HUDEP-2 (cell line): Measurements from ENCODE around the gene PLCB1.
"Not testable (repeated sequence)": the region's sequence is repeated elsewhere in the genome, so short reads cannot be mapped to it uniquely, and the experiment has no call there.

Source experiments
- DNase-seq, 76 experiments: peaks; one replicate each; lab custom pipeline; 2025; ENCODE audit not compliant: unreplicated experiment in 76 of 76; lab: John Stamatoyannopoulos, UW

The PLCB1 gene

DNA sequence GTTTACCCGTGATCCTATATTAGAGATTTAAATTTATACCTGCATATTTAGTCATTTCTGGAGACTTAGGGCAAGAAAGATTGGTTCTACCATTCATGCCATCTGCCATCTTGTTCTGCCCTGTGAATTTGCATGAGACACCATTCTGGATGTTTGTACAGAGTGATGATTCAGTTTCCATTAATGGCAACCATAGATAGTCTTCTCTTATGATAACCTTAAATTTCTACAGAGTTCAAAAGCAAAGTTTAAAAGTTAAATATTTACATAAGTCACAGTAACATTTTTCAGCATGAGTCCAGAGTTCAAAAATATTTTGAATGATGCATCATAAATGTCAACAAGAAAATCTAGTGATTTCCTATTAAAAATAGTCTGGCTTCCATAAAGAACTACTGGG lies 23.2 kb downstream of the PLCB1 start:
- no peak for DNase-seq

DNA sequence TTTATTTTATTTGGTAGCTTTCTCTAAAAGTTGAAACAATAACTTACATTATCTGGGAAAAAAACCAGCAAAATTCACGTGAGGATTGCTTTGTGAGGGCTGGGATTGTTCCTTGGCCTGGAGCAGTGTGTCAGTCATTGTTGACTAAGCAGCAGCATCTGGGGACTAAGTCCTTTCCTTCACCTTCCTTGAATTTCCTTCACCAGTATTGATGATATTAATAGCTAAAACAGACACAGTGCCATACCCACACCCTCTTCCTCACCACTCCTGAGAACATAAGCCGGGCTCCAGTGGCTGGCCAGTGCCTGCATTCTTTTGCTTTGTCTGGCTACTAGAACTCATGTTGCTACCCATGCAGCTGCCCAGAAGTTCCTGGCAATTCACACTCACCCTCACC lies 23.7 kb downstream of the PLCB1 start:
- DNase-seq: no peak

DNA sequence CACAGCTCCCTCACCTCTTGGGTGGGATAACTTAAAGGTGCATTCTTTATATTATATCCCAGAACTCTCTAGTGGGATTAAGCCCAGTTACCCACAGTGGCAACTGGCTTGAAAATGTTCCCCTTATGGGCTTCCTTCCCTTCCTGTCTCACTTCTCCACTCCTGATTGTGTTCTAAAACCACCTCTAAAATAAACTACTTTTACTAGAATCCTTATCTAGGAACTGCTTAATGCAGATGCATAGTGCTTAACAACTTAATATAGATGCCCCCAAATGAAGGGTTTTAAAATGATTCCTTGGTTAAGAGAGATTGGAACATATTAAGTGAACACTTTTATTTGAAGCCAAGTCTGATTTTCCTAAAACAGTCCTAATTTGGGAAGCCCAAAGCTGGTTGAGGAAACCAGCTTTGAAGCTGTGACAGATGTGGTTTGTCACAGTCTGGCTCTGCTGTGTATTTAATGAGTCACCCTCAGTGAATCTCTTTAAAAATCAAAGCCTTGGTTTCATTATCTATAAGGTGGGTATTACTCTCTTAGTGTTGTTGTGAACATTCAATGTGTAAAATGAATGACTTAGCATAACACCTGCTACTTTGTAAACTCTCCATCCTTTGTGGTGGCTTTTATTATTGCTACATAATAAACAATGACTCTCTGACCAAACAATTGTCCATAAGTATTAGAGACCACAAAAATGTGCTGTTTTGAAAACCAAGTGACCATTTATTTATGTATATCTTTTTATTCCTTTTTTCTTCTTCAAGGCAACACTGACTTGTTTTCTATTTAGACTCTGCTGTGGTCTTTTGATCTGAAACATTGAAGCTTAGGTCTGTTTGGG lies 24.4 kb downstream of the PLCB1 start:
- DNase-seq: no peak

DNA sequence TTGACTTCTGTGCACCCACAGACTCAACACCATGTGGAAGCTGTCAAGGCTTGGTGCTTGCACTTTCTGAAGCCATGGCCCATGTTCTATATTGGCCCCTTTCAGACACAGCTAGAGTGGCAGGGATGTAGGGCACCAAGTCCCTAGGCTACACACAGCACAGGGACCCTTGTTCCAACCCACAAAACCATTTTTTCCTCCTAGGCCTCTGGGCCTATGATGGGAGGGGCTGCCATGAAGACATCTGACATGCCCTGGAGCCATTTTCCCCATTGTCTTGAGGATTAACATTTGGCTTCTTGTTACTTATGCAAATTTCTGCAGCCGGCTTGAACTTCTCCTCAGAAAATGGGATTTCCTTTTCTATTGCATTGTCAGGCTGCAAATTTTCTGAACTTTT lies 27.2 kb downstream of the PLCB1 start:
- DNase-seq: not testable (repeated sequence)

DNA sequence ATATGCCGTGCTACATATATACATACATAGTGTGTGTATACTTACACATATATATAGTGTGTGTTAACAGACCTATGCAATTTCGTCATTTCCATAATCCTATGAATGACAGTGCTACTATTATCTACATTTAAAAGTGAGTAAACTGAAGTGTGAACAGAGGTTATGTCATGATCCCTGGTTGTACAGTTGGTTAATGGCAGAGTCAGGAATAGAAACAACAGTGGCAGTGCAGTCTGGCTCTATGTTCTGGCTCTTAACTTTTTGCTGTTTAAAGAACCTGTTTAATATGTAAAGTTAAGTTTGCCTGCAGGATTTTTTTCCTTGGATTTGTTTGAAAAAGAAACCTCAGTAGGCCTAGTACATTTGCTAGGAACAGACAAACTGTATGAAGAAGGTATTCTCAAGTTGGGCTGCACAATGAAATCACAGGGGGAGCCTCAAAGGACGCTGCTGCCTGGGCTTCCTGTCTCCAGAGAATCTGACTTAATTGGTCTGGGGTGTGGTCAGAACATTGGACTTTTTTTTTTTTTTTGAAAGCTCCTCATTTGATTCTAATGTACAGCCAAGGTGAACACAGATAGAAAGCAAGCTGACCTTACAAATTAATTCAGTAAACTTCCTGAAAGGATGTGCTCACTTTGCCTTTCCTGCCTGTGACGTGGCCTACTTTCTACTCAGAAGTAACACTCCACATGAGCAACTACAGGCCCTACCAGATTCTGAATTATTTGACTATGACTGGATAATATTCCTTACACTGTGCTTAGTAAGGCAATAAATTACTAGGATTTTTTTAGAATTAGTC lies 29.4 kb downstream of the PLCB1 start:
- DNase-seq: no peak

DNA sequence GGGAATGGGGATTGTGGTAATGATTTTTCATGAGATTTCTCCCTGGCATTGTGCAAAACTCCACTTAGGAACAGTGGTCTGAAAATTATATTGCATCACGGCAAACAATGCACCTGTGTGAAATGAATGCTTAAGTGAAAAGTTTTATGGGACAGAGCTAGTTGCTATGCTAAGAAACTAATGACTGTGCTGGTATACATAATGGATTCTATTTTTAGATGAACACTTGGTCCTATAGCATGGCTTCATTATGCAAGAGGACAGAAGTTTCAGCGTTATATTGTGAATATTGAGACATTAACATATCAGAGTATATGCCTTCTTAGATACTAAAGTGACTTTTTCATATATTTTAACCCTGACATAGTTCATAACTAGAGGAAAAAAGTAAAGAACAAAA lies 30.5 kb downstream of the PLCB1 start:
- no peak for DNase-seq

DNA sequence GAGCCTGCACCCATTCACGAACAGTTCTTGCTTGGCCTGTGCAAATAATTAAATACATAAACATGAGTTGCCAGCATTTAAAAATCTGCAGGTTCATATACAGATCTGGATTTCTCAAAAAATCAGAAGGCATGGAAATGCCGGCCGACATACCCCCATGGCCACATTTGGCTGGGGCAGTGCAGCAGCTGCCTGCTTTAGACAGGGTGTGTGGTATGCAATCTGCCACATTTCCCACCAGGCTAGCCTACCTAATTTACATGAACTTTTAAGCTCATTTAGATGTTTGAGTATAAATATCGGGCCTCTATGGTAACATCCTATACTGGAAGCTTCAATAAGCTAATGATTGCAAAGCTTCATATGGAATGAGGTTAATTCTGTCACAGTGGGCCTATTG lies 31.5 kb downstream of the PLCB1 start:
- no peak for DNase-seq

DNA sequence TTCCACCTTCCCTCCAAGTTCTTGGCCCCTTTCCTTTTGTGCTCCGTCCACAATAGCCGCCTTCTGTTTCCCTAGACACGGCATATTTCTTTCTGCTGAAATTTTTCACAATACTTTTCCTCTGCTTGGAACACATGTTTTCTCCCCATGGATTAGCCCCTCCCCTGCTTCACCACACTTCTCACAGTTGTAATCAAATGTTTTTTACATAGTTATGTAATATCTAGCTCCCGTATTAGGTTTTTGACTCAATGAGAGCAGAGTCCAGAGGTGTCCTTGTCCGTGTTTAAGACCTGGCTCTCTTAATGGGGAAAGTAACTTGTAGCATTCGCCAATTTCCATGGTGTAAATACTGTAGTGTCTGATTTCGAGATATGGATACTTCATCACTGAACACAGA lies 34.7 kb downstream of the PLCB1 start:
- no peak for DNase-seq

DNA sequence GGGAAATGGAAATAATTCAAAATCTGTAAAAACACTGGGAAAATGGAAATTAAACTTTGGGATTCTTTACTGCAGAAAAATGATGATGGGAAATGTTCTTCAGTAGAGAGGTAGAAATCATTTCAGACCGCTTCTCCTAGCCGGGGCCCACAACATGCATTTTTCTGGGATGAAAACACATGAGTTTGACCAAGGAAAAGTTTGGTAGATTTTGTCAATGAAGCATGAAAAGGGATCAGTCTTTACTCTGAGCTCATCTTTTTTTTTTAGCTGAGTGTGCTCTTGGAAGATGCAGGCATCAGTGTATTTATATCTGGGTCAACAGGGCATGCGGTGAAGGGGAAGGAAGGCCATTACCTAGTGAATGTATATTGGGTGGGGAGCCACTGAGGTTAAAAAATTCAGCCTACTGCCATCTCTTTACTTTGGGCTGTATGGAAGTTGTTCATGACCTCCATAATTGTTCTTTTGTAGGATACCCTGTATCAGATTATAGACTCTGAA lies 36.8 kb downstream of the PLCB1 start:
- no peak for DNase-seq

DNA sequence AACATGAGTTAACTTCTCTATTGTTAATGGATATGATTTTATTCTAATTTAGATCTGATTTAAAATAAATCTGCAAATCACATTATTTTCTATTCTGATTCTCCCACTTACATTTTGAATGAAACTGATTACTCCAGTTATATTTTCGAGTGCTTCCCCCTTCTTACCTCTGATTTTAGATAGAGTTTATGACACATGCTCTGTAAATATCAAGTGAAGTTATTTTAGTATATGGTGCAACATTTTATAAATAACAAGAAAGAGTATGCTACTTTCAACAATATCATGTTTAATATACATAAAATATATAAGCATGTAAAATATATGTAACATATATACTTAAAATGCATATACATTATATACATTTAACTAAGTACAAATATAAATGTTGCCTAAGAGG lies 38.9 kb downstream of the PLCB1 start:
- no peak for DNase-seq

DNA sequence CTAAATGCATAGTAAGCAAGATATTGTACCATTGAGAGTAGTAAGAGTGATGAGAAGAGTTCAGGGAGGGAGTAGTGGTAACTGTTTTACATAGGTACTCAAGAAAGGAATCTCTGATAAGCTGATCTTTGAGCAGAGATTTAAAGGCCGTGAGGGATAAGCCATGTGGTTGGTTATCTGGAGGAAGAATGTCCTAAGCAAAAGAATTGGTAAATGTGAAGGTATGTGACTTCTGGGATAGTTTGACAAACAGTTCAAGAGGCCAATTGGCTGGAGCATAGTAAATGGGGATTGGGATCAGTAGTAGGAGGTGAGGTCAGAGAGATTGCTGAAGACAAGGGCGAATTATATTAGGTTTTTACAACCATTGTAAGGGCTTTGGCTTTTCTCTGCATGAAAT lies 40.1 kb downstream of the PLCB1 start:
- DNase-seq: no peak

DNA sequence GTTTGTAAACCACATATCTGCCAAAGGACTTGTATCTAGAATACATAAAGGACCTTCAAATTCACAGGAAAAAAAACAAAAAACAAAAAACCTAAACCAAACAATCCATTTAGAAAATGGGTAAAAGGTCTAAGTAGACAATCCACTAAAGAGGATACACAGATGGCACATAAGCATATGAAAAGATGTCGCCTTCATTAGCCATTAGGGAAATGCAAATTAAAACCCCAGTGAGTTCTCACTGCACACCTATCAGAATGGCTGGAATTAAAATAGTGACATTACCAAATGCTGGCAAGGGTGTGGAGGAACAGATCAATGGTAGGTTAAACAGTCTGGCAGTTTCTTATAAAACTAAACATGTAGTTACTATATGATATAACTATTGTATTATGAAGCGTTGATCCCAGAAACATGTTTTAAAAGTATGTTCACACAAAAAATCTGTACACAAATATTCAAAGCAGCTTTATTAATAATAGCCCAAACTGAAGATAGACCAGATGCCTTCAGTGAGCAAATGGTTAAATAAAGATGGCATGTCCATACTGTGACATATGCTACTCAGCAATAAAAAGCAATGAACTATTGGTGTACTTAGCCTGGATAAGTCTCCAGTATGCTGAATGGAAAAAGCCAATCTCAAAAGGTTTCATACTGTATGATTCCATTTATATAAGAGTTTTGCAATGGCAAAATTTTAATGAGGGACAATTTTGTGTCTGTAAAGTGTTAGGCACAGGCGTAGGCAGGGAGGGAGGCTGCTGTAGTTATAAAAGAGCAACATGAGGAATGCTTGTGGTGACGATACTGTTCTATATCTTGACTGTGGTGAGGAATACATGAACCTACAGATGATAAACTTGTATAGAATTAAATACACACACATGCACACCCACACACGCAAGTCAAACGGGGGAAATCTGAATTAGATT lies 43.9 kb downstream of the PLCB1 start:
- no peak for DNase-seq

DNA sequence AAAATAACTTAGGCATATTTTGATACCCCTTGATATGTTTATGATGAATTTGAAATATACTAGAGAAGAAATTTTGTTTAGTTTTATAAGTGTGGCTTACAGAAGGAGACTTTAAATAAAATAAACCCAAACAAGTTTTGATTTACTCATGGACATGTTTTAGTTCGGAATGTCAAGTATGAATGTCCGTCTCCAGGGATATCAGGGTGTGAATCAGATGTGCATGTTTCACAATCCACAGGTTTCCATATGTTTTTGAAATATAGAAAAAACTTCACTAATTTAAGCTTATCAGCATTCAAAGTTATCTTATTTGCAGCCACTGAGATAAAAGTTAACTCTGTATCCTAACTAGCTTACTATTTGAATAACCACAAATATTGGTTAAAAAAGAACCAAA lies 51.5 kb downstream of the PLCB1 start:
- no peak for DNase-seq

DNA sequence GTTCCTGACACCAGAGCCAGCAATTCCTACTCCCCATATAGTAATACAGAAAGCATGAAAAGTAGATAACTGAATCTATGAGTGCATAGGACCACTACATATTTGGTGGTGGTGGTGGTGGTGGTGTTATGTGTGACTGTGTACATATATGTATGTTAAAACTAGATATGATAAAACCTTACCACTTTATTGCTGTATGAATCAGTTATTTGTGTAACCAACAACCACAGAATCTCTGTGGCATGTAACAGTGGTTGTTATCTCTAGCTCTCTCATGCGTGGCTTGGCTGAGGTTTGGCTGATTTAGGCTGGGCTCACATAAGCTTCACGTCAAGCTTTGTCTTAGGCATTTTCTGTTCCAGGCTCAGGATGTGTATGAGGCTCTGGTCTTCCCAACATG lies 55.7 kb downstream of the PLCB1 start:
- no peak for DNase-seq

DNA sequence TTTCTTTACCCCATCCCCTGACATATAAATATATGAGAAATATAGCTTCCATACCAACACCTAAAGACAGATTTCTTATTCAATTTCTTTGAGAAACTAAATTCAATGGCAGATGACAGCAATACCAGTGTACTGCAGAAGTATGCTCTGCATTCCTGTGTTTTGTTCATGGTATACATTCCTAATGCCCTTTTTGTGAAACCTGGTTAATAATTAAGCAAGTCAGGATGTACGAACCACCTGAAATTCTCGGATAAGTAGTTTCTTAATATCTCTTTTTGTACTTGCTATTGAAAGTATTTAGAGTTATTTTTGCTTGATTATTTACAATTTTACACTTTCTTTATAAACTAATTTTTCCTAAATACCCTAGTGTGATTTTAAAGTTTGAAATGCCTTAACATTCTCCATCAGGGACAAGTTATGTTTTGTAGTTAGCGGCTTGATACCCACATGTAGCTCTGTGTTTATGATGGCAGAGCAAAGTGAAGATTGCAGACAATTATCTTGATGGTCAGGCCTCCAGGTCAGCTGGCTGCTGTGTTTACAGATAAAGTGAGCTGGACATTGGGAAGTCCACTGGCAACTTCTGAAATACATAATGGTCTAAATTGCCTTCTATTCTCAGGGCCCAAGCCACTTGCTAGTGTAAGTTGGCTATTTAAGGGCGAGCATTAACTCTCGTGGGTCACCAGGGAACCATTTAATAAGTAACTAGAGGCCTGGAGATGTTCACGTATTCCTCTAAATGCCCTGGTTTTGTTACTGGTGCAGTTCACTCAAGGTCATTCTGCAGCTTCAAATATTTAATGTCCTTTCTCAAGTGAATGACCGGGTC lies 58.2 kb downstream of the PLCB1 start:
- no peak for DNase-seq

DNA sequence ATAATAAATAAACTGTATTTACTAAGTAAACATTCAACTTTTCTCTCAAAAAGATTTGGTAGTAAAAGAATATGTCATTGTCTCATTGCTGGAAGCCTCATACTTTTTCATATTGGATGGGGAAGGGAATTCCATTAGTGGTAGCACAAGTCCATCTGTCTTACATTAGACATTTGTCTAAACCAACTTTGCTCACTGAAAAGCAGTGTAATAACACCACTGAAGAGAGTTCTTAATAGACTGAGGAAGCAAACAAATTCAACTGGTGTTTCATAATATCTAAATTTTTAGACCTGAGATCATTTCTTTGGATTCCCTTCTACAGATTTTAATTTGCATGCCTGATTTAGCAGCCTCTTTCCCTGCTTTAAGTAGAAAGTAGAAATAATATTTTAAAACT lies 62.7 kb downstream of the PLCB1 start:
- DNase-seq: no peak

DNA sequence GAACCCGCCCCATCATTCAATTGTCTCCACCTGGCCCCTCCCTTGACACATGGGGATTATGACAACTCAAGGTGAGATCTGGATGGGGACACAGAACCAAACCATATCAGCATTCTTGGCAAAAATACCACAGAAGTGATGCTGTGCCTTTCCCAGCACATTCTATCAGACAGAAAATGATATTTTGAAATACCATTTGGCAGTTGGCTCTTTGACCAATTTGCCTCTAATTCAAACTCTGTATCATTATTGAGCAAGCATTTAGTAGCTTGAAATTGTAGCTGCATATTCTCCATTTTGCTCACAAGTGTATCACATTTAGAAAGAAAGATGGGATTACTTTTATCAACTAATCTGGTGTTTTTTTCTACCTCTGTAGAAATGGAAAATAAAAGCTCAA lies 64.0 kb downstream of the PLCB1 start:
- no peak for DNase-seq

DNA sequence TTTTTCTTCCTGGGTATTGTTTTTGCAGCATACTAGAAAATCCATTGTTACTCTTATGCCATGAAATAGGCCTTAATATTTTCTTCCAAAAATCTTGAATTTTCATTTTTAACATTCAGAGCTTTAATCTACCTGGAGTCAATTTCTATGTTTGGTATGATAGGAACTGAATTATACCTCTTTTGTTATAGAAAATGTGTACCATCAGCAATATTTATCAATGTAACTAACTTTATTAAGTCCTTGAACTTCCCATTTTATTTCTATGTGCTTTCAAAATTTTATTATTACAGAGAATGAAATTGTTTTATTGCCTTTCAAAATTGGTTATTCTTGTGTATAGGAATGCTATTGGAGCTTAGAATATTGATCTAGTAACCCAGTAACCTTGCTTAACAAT lies 68.2 kb downstream of the PLCB1 start:
- no peak for DNase-seq

DNA sequence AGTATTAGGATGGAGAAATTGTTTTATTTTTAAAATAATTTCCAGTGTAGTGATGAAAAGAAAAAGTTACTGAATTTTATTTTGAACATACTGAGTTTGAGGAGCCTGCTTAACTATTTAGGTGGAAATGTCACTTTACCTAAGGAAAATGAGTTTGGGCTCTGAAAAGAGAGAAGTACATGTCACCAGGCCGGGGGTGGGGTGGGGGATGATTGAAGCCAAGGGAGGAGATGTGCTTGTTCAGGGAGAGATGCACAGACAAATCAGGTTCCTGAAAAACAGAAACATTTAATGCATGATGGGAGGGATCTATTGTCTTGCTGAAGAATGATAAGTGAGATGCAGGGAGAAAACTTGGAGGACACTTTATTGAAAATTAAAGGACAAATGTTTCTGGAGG lies 71.3 kb downstream of the PLCB1 start:
- DNase-seq: no peak

DNA sequence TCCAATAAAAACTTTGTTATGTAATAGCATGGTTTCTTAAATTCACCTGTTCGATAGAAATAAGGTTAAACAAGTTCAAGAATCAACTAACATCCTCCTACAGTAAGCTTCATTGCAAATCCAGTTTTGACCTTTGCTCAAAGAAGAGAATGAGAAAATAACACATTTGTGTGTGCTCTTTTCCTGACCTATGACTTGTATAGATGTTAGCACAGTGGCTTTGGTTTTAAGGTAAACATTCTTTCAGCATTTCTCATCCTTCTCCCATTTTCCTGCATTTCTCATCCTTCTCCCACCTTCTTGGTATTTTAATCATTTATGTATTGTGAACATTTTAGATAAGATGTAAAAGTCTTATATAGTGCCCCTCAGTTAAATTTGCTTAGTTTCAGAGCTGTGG lies 73.9 kb downstream of the PLCB1 start:
- DNase-seq: no peak
